H9 (cell line): Measurements from ENCODE around the gene CHML. TPM values are rescaled to one million over a fixed set of nuclear protein-coding genes. Genes with fewer than 3 reads are reported as not detected.
A peak's percentile ranks its signal among the peaks of the same experiment; 100 is the strongest.

Source experiments
- DNase-seq: peaks from one replicate; pipeline ENCODE4 v3.0.0-alpha.2; 2017
- H2AFZ ChIP-seq: one replicate; pipeline ENCODE4 v1.6.1; 2013; ENCODE audit warnings: mild to moderate bottlenecking, low read length, control low read depth, moderate library complexity
- H2AK5ac ChIP-seq: 2 replicates; pipeline ENCODE4 v1.6.1; 2013; ENCODE audit warnings: low read length, control low read depth, mixed read lengths; ENCODE audit not compliant: insufficient read length
- H2BK120ac ChIP-seq: one replicate; pipeline ENCODE4 v1.6.1; 2013; ENCODE audit warnings: low read depth, mild to moderate bottlenecking, low read length, control low read depth, inconsistent platforms; ENCODE audit not compliant: poor library complexity, severe bottlenecking
- H2BK12ac ChIP-seq: 2 replicates; pipeline ENCODE4 v1.6.1; 2013; ENCODE audit warnings: low read length, control low read depth, mixed read lengths, low read depth; ENCODE audit not compliant: insufficient read length
- H2BK15ac ChIP-seq: 2 replicates; pipeline ENCODE4 v1.6.1; 2013; ENCODE audit warnings: low read depth, low read length, control low read depth
- H2BK20ac ChIP-seq: one replicate; pipeline ENCODE4 v1.6.1; 2013; ENCODE audit warnings: low read depth, mild to moderate bottlenecking, low read length, control low read depth, inconsistent platforms; ENCODE audit not compliant: poor library complexity, severe bottlenecking
- H2BK5ac ChIP-seq: 2 replicates; pipeline ENCODE4 v1.6.1; 2013; ENCODE audit warnings: low read length, control low read depth, mixed read lengths; ENCODE audit not compliant: insufficient read length
- H3K14ac ChIP-seq: 2 replicates; pipeline ENCODE4 v1.6.1; 2013; ENCODE audit warnings: low read length, control low read depth; ENCODE audit not compliant: insufficient read depth
- H3K18ac ChIP-seq: 2 replicates; pipeline ENCODE4 v1.6.1; 2013; ENCODE audit warnings: low read depth, mild to moderate bottlenecking, mixed read lengths, low read length, control low read depth; ENCODE audit not compliant: insufficient read length
- H3K23ac ChIP-seq: 2 replicates; pipeline ENCODE4 v1.6.1; 2013; ENCODE audit warnings: low read length, control low read depth, mixed read lengths, low read depth; ENCODE audit not compliant: insufficient read length
- H3K23me2 ChIP-seq: 2 replicates; pipeline ENCODE4 v1.6.1; 2013; ENCODE audit warnings: low read depth, mild to moderate bottlenecking, mixed read lengths, low read length, control low read depth; ENCODE audit not compliant: insufficient read length, poor library complexity, severe bottlenecking
- H3K27ac ChIP-seq: 2 replicates; pipeline ENCODE4 v1.5.1; 2013; ENCODE audit warnings: low read length, control low read depth, mixed read lengths, low read depth; ENCODE audit not compliant: insufficient read length
- H3K27me3 ChIP-seq: 2 replicates; pipeline ENCODE4 v1.6.1; 2013; ENCODE audit warnings: low read length, control low read depth, inconsistent platforms; ENCODE audit not compliant: insufficient read depth
- H3K4ac ChIP-seq: 2 replicates; pipeline ENCODE4 v1.6.1; 2013; ENCODE audit warnings: low read depth, mild to moderate bottlenecking, control low read depth, inconsistent platforms, low read length, moderate library complexity
- H3K4me1 ChIP-seq: 2 replicates; pipeline ENCODE4 v1.6.1; 2013; ENCODE audit warnings: low read length, control low read depth, inconsistent platforms; ENCODE audit not compliant: insufficient read depth
- H3K4me2 ChIP-seq: 2 replicates; pipeline ENCODE4 v1.6.1; 2013; ENCODE audit warnings: low read length, control low read depth, mixed read lengths; ENCODE audit not compliant: insufficient read length, insufficient read depth
- H3K56ac ChIP-seq: 2 replicates; pipeline ENCODE4 v1.6.1; 2013; ENCODE audit warnings: low read depth, mild to moderate bottlenecking, mixed read lengths, low read length, control low read depth; ENCODE audit not compliant: insufficient read length
- H3K79me1 ChIP-seq: 2 replicates; pipeline ENCODE4 v1.6.1; 2013; ENCODE audit warnings: low read depth, mild to moderate bottlenecking, moderate library complexity, low read length, control low read depth, inconsistent platforms; ENCODE audit not compliant: insufficient read depth, poor library complexity, severe bottlenecking
- H3K79me2 ChIP-seq: 2 replicates; pipeline ENCODE4 v1.6.1; 2013; ENCODE audit warnings: low read length, control low read depth, inconsistent platforms; ENCODE audit not compliant: insufficient read depth
- H3K9ac ChIP-seq: 2 replicates; pipeline ENCODE4 v1.6.1; 2013; ENCODE audit warnings: low read length, control low read depth, mixed read lengths; ENCODE audit not compliant: insufficient read length; ENCODE audit errors: extremely low read depth
- H3K9me3 ChIP-seq: one replicate; pipeline ENCODE4 v1.6.1; 2013; ENCODE audit warnings: low read depth, low read length, inconsistent platforms; ENCODE audit not compliant: control insufficient read depth
- H3T11ph ChIP-seq: one replicate; pipeline ENCODE4 v1.6.1; 2013; ENCODE audit warnings: mild to moderate bottlenecking, low read length, control low read depth, inconsistent platforms
- H4K20me1 ChIP-seq: one replicate; pipeline ENCODE4 v1.6.1; 2013; ENCODE audit not compliant: control insufficient read depth, insufficient read length, insufficient read depth
- H4K5ac ChIP-seq: 2 replicates; pipeline ENCODE4 v1.6.1; 2013; ENCODE audit warnings: low read depth, mild to moderate bottlenecking, mixed read lengths, low read length, control low read depth; ENCODE audit not compliant: insufficient read length
- H4K8ac ChIP-seq: replicated peaks from 2 replicates; pipeline ENCODE4 v1.6.1; 2013; ENCODE audit warnings: low read length, control low read depth, mixed read lengths, low read depth; ENCODE audit not compliant: insufficient read length
- H4K91ac ChIP-seq: 2 replicates; pipeline ENCODE4 v1.6.1; 2013; ENCODE audit warnings: low read depth, mild to moderate bottlenecking, moderate library complexity, mixed read lengths, low read length, control low read depth; ENCODE audit not compliant: insufficient read length
- H3K27ac Mint-ChIP-seq, 3 experiments: 2 replicates in 2 of 3; 3 replicates in 1 of 3; pipeline ENCODE4 v1.8.0; 2020 to 2021; ENCODE audit warnings: mixed read lengths in 3 of 3, mild to moderate bottlenecking in 1 of 3, moderate library complexity in 1 of 3
- H3K27me3 Mint-ChIP-seq: 2 replicates; pipeline ENCODE4 v1.8.0; 2021; ENCODE audit warnings: low read depth, mild to moderate bottlenecking, moderate library complexity, mixed read lengths
- H3K36me3 Mint-ChIP-seq, 3 experiments: 2 replicates in 2 of 3; 3 replicates in 1 of 3; pipeline ENCODE4 v1.8.0; 2020 to 2021; ENCODE audit warnings: low read depth in 3 of 3, mixed read lengths in 3 of 3; ENCODE audit not compliant: insufficient read depth in 1 of 3
- H3K4me1 Mint-ChIP-seq, 2 experiments: 2 replicates each; pipeline ENCODE4 v1.8.0; 2020; ENCODE audit warnings: mixed read lengths in 2 of 2
- H3K4me3 Mint-ChIP-seq, 2 experiments: 2 replicates in 1 of 2; 3 replicates in 1 of 2; pipeline ENCODE4 v1.8.0; 2020 to 2021; ENCODE audit warnings: mild to moderate bottlenecking in 2 of 2, mixed read lengths in 2 of 2, moderate library complexity in 1 of 2
- H3K9me3 Mint-ChIP-seq, 2 experiments: 2 replicates in 1 of 2; 3 replicates in 1 of 2; pipeline ENCODE4 v1.8.0; 2020; ENCODE audit warnings: mild to moderate bottlenecking in 2 of 2, mixed read lengths in 2 of 2, moderate library complexity in 1 of 2
- WGBS: extraction: QIAGEN DNeasy Blood & Tissue Kit; methylation state at CpG from one replicate; pipeline ENCODE4 v1.1.7; 2013; ENCODE audit warnings: missing lambda C conversion rate, low lambda C conversion rate, mixed read lengths; ENCODE audit not compliant: insufficient read length; ENCODE audit errors: extremely low coverage; 5-methylcytosine and 5-hydroxymethylcytosine counted together
- total RNA-seq: library from RNA; stranded (reverse); gene quantifications from 2 replicates; pipeline ENCODE4 v1.2.1, GENCODE V29; 2021
- TF ChIP-seq, protein P1 (sequence below): fragments of 200-600 bp; sonication (generic); conservative IDR thresholded peaks from 3 replicates; pipeline ENCODE4 v1.8.0; 2021; ENCODE audit warnings: antibody characterized with exemption, mild to moderate bottlenecking

CHML gene
- total RNA-seq, 1 experiment from 2014 or later, result 45.7 TPM

DNA sequence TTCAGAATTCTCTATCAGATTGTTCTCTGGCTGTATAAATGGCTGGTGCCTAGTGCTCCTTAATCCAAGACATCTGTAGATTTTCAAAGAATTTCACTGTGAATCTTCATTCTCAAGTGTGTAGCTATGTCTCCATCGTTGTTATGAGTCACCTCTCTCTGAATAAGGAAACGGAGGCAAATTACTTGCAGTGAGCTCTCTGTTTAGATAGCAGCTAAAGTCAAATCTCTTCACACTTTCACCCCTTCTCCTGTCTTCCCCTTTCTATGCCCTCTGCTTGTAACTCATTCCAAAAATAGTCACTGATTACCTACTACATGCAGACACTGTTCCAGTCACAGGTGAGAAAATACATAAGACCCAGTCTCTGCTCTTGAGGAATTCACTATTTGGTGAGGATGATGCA lies 39.7 kb downstream of the CHML start:
- Histone ChIP-seq H2AFZ (no peak overlapping the region), H3K18ac (no peak overlapping the region), H3K9me3 (no peaks in the 10 kb centered on the region), H3T11ph (no peak overlapping the region), H2BK12ac (no peak overlapping the region), H3K9ac (no peak overlapping the region), H3K27ac (no peak overlapping the region), H2BK120ac (no peak overlapping the region), H4K20me1 (no peaks in the 10 kb centered on the region), H4K5ac (peak overlapping the region; percentile 70), H4K91ac (no peak overlapping the region), H4K8ac (no peak overlapping the region), H3K27me3 (no peaks in the 10 kb centered on the region), H3K14ac (no peak overlapping the region), H3K56ac (no peak overlapping the region), H2BK20ac (no peak overlapping the region), H3K4ac (no peak overlapping the region), H3K4me2 (no peak overlapping the region), H2BK15ac (no peak overlapping the region), H3K79me1 (no peaks in the 10 kb centered on the region), H3K23me2 (no peaks in the 10 kb centered on the region), H2AK5ac (no peak overlapping the region), H3K4me1 (no peaks in the 10 kb centered on the region), H3K23ac (no peak overlapping the region), H3K79me2 (no peaks in the 10 kb centered on the region), H2BK5ac (no peak overlapping the region)
- H3K4me3 Mint-ChIP-seq, result no peak overlapping the region
- no peak for DNase-seq
- H3K27ac Mint-ChIP-seq, result no peak overlapping the region
- H3K9me3 Mint-ChIP-seq, result no peaks in the 10 kb centered on the region
- peaks cover 0 to 5% of the 10 kb centered on the region in 2 experiments; a peak in 2 of 4 replicates for H3K4me1 Mint-ChIP-seq
- H3K36me3 Mint-ChIP-seq, result peaks cover 0 to 3% (median 0%) of the 10 kb centered on the region in 3 experiments; a peak in 3 of 7 replicates
- H3K27me3 Mint-ChIP-seq, result no peaks in the 10 kb centered on the region
- TF ChIP-seq, protein P1, sequence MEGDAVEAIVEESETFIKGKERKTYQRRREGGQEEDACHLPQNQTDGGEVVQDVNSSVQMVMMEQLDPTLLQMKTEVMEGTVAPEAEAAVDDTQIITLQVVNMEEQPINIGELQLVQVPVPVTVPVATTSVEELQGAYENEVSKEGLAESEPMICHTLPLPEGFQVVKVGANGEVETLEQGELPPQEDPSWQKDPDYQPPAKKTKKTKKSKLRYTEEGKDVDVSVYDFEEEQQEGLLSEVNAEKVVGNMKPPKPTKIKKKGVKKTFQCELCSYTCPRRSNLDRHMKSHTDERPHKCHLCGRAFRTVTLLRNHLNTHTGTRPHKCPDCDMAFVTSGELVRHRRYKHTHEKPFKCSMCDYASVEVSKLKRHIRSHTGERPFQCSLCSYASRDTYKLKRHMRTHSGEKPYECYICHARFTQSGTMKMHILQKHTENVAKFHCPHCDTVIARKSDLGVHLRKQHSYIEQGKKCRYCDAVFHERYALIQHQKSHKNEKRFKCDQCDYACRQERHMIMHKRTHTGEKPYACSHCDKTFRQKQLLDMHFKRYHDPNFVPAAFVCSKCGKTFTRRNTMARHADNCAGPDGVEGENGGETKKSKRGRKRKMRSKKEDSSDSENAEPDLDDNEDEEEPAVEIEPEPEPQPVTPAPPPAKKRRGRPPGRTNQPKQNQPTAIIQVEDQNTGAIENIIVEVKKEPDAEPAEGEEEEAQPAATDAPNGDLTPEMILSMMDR, result no peak
- no CpG with 5 or more reads among the region's 2 CpGs for WGBS
